WI38 (cell line): ENCODE data around the gene AQP7.

Experiments
- H3K4me3 ChIP-seq: 2 replicates; pipeline ENCODE4 v1.5.1; 2011; ENCODE audit warnings: low read depth, mild to moderate bottlenecking, control low read depth, low read length
- TF ChIP-seq, protein P1 (sequence below): IDR thresholded peaks from 2 replicates; pipeline ENCODE4 v1.5.1; 2012; ENCODE audit warnings: low read depth, mild to moderate bottlenecking, control low read depth, low read length

AQP7 gene

DNA sequence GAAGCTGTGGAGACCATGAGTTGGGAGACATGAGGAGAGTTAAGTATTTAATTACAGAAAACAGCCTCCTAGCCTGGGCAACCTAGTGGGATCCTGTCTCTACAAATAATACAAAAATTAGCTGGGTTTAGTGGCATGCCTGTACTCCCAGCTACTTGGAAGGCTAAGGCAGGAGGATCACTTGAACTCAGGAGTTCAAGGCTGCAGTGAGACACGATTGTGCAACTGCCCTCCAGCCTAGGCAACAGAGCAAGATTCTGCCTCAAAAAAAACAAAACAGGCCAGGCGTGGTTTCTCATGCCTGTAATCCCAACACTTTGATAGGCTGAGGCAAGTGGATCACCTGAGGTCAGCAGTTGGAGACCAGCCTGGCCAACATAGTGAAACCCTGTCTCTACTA is 52.6 kb downstream of the AQP7 start:
- TF ChIP-seq, protein P1, sequence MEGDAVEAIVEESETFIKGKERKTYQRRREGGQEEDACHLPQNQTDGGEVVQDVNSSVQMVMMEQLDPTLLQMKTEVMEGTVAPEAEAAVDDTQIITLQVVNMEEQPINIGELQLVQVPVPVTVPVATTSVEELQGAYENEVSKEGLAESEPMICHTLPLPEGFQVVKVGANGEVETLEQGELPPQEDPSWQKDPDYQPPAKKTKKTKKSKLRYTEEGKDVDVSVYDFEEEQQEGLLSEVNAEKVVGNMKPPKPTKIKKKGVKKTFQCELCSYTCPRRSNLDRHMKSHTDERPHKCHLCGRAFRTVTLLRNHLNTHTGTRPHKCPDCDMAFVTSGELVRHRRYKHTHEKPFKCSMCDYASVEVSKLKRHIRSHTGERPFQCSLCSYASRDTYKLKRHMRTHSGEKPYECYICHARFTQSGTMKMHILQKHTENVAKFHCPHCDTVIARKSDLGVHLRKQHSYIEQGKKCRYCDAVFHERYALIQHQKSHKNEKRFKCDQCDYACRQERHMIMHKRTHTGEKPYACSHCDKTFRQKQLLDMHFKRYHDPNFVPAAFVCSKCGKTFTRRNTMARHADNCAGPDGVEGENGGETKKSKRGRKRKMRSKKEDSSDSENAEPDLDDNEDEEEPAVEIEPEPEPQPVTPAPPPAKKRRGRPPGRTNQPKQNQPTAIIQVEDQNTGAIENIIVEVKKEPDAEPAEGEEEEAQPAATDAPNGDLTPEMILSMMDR, result no peak
- no peak overlapping the region for H3K4me3 ChIP-seq

DNA sequence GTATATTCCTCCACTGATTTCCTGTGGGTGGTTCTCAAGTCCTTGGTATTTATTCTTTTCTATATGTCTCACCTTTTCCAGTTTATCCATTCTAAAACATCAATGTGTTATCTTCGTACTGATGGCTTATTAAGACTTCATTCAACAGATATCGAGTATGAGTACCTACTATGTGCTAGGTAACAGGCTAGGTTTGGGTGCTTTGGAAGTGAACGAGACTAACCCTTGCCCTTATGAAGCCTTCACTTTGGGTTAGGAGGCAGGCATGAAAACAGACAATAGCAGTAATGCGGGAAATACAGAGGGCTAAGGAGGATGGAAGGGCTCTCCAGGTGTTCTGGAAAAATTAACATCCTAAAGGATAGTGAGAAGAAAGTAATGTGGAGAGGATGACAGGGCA is 53.4 kb downstream of the AQP7 start:
- TF ChIP-seq, protein P1, result no peak
- H3K4me3 ChIP-seq, result no peak overlapping the region

DNA sequence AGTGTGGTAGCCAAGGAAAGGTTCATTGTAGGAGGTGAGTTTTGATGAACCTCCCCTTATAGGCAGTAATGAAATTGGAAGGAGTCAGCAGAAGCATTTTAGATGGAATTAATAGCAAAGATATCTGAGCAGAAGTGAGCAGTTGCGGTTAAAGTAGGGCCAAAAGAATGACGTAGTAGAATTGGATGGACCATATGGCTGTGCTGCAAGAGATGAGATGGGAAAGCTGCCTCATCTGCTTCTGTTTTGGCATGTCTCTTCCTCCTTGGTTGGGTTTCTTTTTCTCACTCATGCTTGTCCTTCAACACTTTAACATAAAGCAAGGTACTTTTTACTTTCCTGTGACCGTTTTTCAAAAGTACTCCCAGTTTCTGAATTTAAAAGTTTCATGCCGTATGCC is 55.8 kb downstream of the AQP7 start:
- TF ChIP-seq, protein P1, result no peak
- H3K4me3 ChIP-seq, result no peak overlapping the region

DNA sequence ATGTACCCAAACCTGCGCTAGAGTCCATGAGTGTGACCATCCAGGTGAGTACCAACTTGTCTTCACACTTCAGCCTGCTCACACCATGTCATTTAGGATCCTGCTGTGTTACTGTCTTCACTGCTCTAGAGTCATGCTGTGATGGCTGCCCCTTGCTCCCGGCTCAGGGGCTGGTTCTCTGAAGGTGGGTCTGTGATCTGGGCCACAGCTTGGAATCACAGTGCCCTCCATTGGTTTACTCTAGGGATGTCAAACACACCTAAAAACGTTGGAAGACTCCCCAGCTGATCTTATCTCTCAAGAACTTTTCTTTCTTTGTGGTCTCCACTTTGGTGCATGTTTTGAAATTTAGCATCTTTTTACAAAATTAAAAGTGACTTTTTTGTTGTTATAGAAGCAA is 58.2 kb downstream of the AQP7 start:
- H3K4me3 ChIP-seq, result no peak overlapping the region
- TF ChIP-seq, protein P1, result no peak

DNA sequence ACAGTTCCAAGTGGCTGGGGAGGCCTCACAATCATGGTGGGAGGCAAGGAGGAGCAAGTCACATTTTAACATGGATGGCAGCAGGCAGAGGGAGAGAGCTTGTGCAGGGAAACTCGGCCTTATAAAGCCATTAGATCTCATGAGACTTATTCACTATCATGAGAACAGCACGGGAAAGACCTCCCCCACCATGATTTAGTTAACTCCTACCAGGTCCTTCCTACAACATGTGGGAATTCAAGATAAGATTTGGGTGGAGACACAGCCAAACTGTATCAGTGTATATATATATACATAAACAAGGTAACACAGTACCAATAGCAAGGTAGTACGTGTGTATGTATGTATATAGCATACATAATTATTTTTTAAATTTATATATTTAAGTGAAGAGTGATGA is 61.2 kb downstream of the AQP7 start:
- TF ChIP-seq, protein P1, result no peak
- H3K4me3 ChIP-seq, result no peak overlapping the region

DNA sequence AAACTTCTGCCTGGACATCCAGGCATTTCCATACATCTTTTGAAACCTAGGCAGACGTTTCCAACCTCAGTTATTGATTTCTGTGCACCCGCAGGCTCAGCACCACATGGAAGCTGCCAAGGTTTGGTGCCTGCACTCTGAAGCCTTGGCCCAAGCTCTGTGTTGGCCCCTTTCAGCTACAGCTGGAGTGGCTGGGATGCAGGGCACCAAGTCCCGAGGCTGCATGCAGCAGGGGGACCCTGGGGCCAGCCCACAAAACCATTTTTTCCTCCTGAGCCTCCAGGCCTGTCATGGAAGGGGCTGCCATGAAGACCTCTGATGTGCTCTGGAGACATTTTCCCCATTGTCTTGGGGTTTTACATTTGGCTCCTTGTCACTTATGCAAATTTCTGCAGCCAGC is 62.2 kb downstream of the AQP7 start:
- no peak overlapping the region for H3K4me3 ChIP-seq
- TF ChIP-seq, protein P1, result no peak
